Lower lobe of right lung (tissue), 2 donors: ENCODE results near the gene TIMP1. TPM values are rescaled to one million over a fixed set of nuclear protein-coding genes. Genes with fewer than 3 reads are reported as not detected.

ENCODE experiments used
- ATAC-seq, 2 donors: fragments of 200-7000 bp; cut with Tn5 transposase; one replicate each; pipeline ENCODE4 v1.9.1; 2020 to 2022; ENCODE audit warnings: mild to moderate bottlenecking in 2 of 2, moderate library complexity in 2 of 2
- DNase-seq: peaks from one replicate; pipeline ENCODE4 v3.0.0-alpha.2; 2020
- H3K27ac ChIP-seq: fragments of 200-600 bp; one replicate; pipeline ENCODE4 v1.8.0; 2022
- H3K27me3 ChIP-seq: fragments of 200-600 bp; one replicate; pipeline ENCODE4 v1.8.0; 2022; ENCODE audit warnings: low read depth
- H3K36me3 ChIP-seq: fragments of 200-600 bp; one replicate; pipeline ENCODE4 v1.8.0; 2022; ENCODE audit warnings: mild to moderate bottlenecking
- H3K4me1 ChIP-seq: fragments of 200-600 bp; one replicate; pipeline ENCODE4 v1.8.0; 2022
- H3K4me3 ChIP-seq: fragments of 200-600 bp; one replicate; pipeline ENCODE4 v1.8.0; 2022; ENCODE audit warnings: mild to moderate bottlenecking
- H3K9me3 ChIP-seq: fragments of 200-600 bp; one replicate; pipeline ENCODE4 v1.8.0; 2022
- CTCF ChIP-seq: fragments of 200-600 bp; IDR thresholded peaks from one replicate; pipeline ENCODE4 v1.8.0; 2022; ENCODE audit warnings: antibody characterized with exemption, mild to moderate bottlenecking
- intact Hi-C: fragments of 100-400 bp; cut with DNase I; formaldehyde crosslinking; loops from one replicate; pipeline ENCODE4 v1.11.0; 2022
- long read RNA-seq: library from polyadenylated mRNA; unstranded; transcript quantifications from one replicate; pipeline ENCODE4 v2.0.0, GENCODE V29; 2021
- total RNA-seq: library from RNA; stranded (reverse); fragmentation: NEBNext Ultra II Directional; extraction: Animal tissue kit (Norgen Biotek cat#: 25700); gene quantifications from one replicate; pipeline ENCODE4 v1.2.1, GENCODE V29; 2021
- donor health status: DM: no; HTN: yes; CAD: no; lungs with severe emphysema.

Gene TIMP1
- total RNA-seq: 189 TPM
- long read RNA-seq, transcript TIMP1-201 (6 exons, 892 nt): major isoform, 97 of 108 reads
- long read RNA-seq, partial matches to known transcripts: 6 of 108 reads
- long read RNA-seq, other reads (novel, unspliced or antisense): 1 of 108 reads

GRCh38 chrX:47581731-47582647 lies at the start of gene TIMP1:
Gene TIMP1, plus strand, starts transcription at chrX:47582436. Its CDS starts 980 bp downstream, at chrX:47583416.
- peaks cover 21% of the 10 kb centered on the region for H3K4me1 ChIP-seq
- no peak for TF ChIP-seq CTCF
- intact Hi-C loops: no loop called here

GRCh38 chrX:47539860-47540259 lies 42.4 kb upstream of the TIMP1 start:
- no peak for DNase-seq
- Histone ChIP-seq H3K27me3 (no peaks in the 10 kb centered on the region), H3K9me3 (no peaks in the 10 kb centered on the region), H3K36me3 (no peaks in the 10 kb centered on the region), H3K4me3 (no peak overlapping the region), H3K4me1 (peaks cover 13% of the 10 kb centered on the region), H3K27ac (no peak overlapping the region)
- no peak for ATAC-seq
- TF ChIP-seq CTCF: no peak
- intact Hi-C loops: no loop called here

More at GRCh38 chrX:47581731-47582647, at the start of gene TIMP1:
- H3K4me3 ChIP-seq: peak within 1 kb of the TSS; percentile 54
- no peaks in the 10 kb centered on the region for H3K9me3 ChIP-seq
- peak within 1 kb of the TSS; percentile 78 for H3K27ac ChIP-seq
- no peaks in the 10 kb centered on the region for H3K27me3 ChIP-seq
- ATAC-seq (peak; percentile 86 to 95), DNase-seq (peak; percentile 90)
- H3K36me3 ChIP-seq: no peaks in the 10 kb centered on the region

- Histone ChIP-seq H3K4me1 (peaks cover 13% of the 10 kb centered on the region), H3K36me3 (no peaks in the 10 kb centered on the region), H3K9me3 (no peaks in the 10 kb centered on the region), H3K4me3 (no peak overlapping the region), H3K27ac (peak overlapping the region; percentile 71), H3K27me3 (no peaks in the 10 kb centered on the region)
- DNase-seq (peak; percentile 68), ATAC-seq (peak; percentile 98 to 99)
- TF ChIP-seq CTCF: peak; percentile 53
- intact Hi-C loops: no loop called here
Observed at GRCh38 chrX:47540754-47541538, 41.3 kb upstream of the TIMP1 start.

GRCh38 chrX:47543496-47543895 lies 38.7 kb upstream of the TIMP1 start:
- no peak for ATAC-seq
- Histone ChIP-seq H3K36me3 (no peaks in the 10 kb centered on the region), H3K4me1 (peaks cover 13% of the 10 kb centered on the region), H3K27ac (no peak overlapping the region), H3K9me3 (no peaks in the 10 kb centered on the region), H3K27me3 (no peaks in the 10 kb centered on the region), H3K4me3 (no peak overlapping the region)
- intact Hi-C loops: no loop called here
- DNase-seq: no peak
- TF ChIP-seq CTCF: no peak

- ATAC-seq: peak; percentile 95 to 97
- no peak for TF ChIP-seq CTCF
- peak overlapping the region; percentile 51 for H3K4me3 ChIP-seq
Observed at GRCh38 chrX:47556045-47556623, 26.1 kb upstream of the TIMP1 start.

More at GRCh38 chrX:47556045-47556623, 26.1 kb upstream of the TIMP1 start:
- H3K9me3 ChIP-seq: no peaks in the 10 kb centered on the region
- no peaks in the 10 kb centered on the region for H3K27me3 ChIP-seq
- DNase-seq: peak; percentile 90
- peak overlapping the region; percentile 86 for H3K27ac ChIP-seq
- H3K4me1 ChIP-seq: no peaks in the 10 kb centered on the region
- H3K36me3 ChIP-seq: no peaks in the 10 kb centered on the region
- intact Hi-C loops: no loop called here
